Activated CD4-positive, alpha-beta T cell treated with anti-CD3 and anti-CD28 coated beads, Interleukin-2, amount 10 ng/mL, durations not matched to agents 7 days and 5 days (primary cell): Measurements from ENCODE around the gene CA9. TPM values are rescaled to one million over a fixed set of nuclear protein-coding genes. Genes with fewer than 3 reads are reported as not detected.
A peak's percentile ranks its signal among the peaks of the same experiment; 100 is the strongest.

Experiments used
- CTCF ChIA-PET: fragments of 350-600 bp; sonication (Branson Sonifier 250); formaldehyde crosslinking; loops from one replicate; lab custom pipeline; 2021; ENCODE audit warnings: antibody characterized with exemption; lab: Charles Lee
- POLR2A ChIA-PET: fragments of 350-600 bp; sonication (Branson Sonifier 250); formaldehyde crosslinking; loops from one replicate; lab custom pipeline; 2021; ENCODE audit warnings: antibody characterized with exemption; lab: Charles Lee
- DNase-seq: peaks from one replicate; pipeline ENCODE4 v3.0.0-alpha.2; 2020
- H3K27ac Mint-ChIP-seq: one replicate; pipeline ENCODE4 v1.8.0; 2021; ENCODE audit warnings: mild to moderate bottlenecking, moderate library complexity, mixed read lengths
- H3K27me3 Mint-ChIP-seq: one replicate; pipeline ENCODE4 v1.8.0; 2021; ENCODE audit warnings: mixed read lengths
- H3K36me3 Mint-ChIP-seq: one replicate; pipeline ENCODE4 v1.8.0; 2021; ENCODE audit warnings: low read depth, mixed read lengths
- H3K4me1 Mint-ChIP-seq: one replicate; pipeline ENCODE4 v1.8.0; 2021; ENCODE audit warnings: mixed read lengths
- H3K4me3 Mint-ChIP-seq: one replicate; pipeline ENCODE4 v1.8.0; 2021; ENCODE audit warnings: mild to moderate bottlenecking, moderate library complexity, mixed read lengths
- H3K9me3 Mint-ChIP-seq: one replicate; pipeline ENCODE4 v1.8.0; 2021; ENCODE audit warnings: mixed read lengths
- microRNA-seq: library from miRNA; unstranded; fragments of <30 nt; microRNA quantifications from one replicate; pipeline ENCODE4 v1.2.0, GENCODE V29; 2021; ENCODE audit warnings: borderline microRNAs expressed, borderline replicate concordance
- total RNA-seq, 2 experiments: library from RNA; stranded (reverse); gene quantifications; one replicate each; pipeline ENCODE4 v1.2.3, GENCODE V29; 2021

The CA9 gene
- total RNA-seq, 2 experiments from 2014 or later = 0.40 TPM; not detected in 1

DNA sequence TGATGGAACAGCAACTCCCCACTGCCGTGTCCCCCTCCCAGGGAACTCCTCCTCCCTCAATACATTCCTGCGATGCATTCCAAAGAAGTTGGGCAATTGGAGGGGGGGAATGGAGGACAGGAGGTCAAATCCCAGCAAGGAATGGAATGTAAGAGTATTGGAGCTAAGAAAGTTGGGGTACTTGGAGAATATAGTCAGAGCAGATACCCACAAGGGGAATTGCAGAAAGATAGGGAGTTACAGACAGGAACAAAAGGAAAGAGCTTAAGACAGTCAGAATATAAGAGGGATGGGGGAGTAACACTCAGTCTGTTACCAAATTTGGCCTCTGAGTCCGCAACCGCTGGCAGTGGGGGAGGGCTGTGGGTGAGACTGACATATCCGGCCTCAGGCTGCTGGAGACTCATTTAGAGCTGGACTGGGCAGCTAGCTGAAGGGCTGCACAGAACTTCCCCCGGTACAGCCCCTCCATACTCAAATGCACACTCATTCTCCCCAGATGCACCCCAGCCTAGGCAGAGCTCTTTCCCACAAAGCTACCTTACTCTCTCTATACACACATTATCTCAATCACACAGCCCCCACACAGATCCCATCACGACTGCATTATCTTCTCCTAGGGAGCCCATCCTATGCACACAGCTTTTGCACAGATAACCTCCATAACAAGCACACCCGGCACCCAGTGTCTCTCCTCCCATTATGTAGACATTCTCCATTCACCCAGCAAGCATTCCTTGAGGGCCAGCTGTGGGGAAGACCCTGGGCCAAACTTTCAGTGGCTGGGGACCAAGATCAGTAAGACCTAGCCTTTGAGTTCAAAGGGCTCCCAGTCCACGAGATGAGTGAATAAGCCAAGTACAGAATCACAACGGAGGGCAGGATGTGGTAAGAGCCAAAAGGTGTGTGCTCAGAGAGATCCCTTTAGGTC, 54.6 kb downstream of the CA9 start:
- DNase-seq = peak; percentile 66
- no peaks in the 10 kb centered on the region for H3K9me3 Mint-ChIP-seq
- POLR2A ChIA-PET = interaction anchor here (0.7 to 0.9 kb wide), 2 partner anchors 63 to 64 kb away, joined by 3 read pairs; partner anchors contain the start of gene ARHGEF39
- no peak overlapping the region for H3K4me3 Mint-ChIP-seq
- peaks cover 40% of the 10 kb centered on the region for H3K36me3 Mint-ChIP-seq
- CTCF ChIA-PET = interaction anchor here (0.7 to 9.8 kb wide), 20 partner anchors 10 to 677 kb away, joined by 3 to 112 read pairs (median 4); partner anchors contain the start of genes ARHGEF39, CCDC107, GBA2 and MSMP
- H3K27ac Mint-ChIP-seq = no peak overlapping the region
- H3K4me1 Mint-ChIP-seq = peaks cover 4% of the 10 kb centered on the region
- H3K27me3 Mint-ChIP-seq = no peaks in the 10 kb centered on the region

- Mint-ChIP-seq H3K27me3 (no peaks in the 10 kb centered on the region), H3K4me1 (peaks cover 10% of the 10 kb centered on the region), H3K9me3 (no peaks in the 10 kb centered on the region), H3K27ac (no peak overlapping the region), H3K36me3 (peaks cover 36% of the 10 kb centered on the region), H3K4me3 (no peak overlapping the region)
- CTCF ChIA-PET = interaction anchor here (0.6 to 9.8 kb wide), 13 partner anchors 12 to 127 kb away, joined by 3 to 112 read pairs (median 5); partner anchors contain the start of genes ARHGEF39, CCDC107, GBA2 and RGP1
- POLR2A ChIA-PET = no interaction called here
- DNase-seq = no peak
Measured at GRCh38 chr9:35729101-35729500, 55.4 kb downstream of the CA9 start.

DNA sequence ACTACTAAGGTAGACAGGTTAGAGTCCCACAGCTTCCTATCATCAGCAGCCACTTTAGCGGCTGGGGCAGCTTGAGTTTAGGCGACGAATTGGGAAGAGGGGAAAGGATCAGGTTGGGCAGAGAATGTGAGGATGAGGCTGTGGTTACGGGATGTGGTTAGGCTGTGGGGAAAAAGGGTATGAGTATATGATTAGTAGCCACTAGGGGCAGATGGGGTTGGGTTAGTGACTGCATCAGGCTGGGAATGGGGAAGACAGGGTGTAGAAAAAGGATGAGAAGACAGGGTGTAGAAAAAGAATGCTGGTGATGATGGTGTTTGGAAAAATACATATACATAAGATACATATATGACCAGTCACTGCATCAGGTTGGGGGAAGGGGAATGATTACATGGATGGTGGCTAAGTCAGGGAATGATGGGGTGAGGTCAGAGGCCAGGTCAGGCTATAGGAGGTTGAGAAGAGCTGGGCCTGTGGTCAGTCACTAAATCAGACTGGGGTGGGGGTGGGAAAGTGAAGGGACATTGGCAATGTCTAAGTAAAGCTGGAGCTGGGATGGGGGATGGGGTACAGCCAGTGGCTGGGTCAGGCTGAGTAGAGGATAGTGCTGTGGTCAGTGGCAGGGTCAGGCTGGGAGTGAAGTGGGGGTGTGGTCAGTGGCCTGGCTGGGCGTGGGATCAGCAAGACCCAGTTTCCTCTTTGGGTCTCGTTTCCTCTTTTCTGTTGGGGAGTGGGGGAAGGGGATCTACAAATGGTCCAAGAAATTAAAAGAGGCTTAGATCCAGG, 56.2 kb downstream of the CA9 start:
- H3K9me3 Mint-ChIP-seq = no peaks in the 10 kb centered on the region
- peak; percentile 41 for DNase-seq

DNA sequence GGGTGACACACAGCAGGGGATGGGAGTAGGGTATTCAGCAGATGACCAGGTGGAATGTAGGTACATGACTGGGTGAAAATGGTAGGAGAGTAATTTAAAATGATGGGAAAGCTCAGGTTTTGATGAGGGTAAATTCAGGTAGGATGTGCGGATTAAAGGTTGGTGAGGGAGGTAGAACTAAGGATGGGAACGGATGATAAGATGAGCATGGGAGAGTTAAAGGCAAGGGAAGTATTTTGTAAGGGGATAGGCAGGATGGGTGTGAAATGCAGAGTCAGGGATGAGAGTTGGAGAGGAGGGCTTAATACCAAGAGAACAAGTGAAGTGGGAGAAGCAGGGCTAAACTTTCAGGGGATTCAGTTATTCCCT, 56.7 kb downstream of the CA9 start:
- Mint-ChIP-seq H3K27ac (peak overlapping the region; percentile 15), H3K4me1 (peaks cover 13% of the 10 kb centered on the region), H3K36me3 (peaks cover 30% of the 10 kb centered on the region), H3K9me3 (no peaks in the 10 kb centered on the region), H3K4me3 (no peak overlapping the region), H3K27me3 (no peaks in the 10 kb centered on the region)
- ChIA-PET POLR2A (no interaction called here), CTCF (interaction anchor here (0.6 to 9.8 kb wide), 15 partner anchors 8 to 156 kb away, joined by 3 to 112 read pairs (median 3); partner anchors contain the start of genes CCDC107, GBA2, MSMP and RGP1)
- no peak for DNase-seq

More for the DNA sequence above, 56.2 kb downstream of the CA9 start:
- ChIA-PET POLR2A (no interaction called here), CTCF (interaction anchor here (0.6 to 9.8 kb wide), 18 partner anchors 7 to 90 kb away, joined by 3 to 112 read pairs (median 5); partner anchors contain the start of genes ARHGEF39, CCDC107, GBA2 and MSMP)
- Mint-ChIP-seq H3K27me3 (no peaks in the 10 kb centered on the region), H3K4me3 (no peak overlapping the region), H3K27ac (peak overlapping the region; percentile 15), H3K36me3 (peaks cover 29% of the 10 kb centered on the region), H3K4me1 (peaks cover 12% of the 10 kb centered on the region)

Small RNA genes within 50 kb of the gene (microRNA-seq; reads per million reads assigned to microRNA genes)
- gene MIR6852 = not detected

Other genes with a start within 250 kb of the CA9 start
- 1 to 10 TPM; 3.6 to 4.0 TPM for gene RUSC2, start 183.8 kb upstream of the CA9 start, total RNA-seq
- 10 to 100 TPM; 29.8 to 30.9 TPM for gene TESK1, start 68.7 kb upstream of the CA9 start, total RNA-seq
- gene CD72, start 55.5 kb upstream of the CA9 start, total RNA-seq = 1 to 10 TPM; 5.4 to 7.1 TPM
- 100 to 1,000 TPM; 195 to 202 TPM for gene SIT1, start 23.0 kb upstream of the CA9 start, total RNA-seq
- gene RMRP, start 15.9 kb upstream of the CA9 start, total RNA-seq = over 10,000 TPM in 1 of 2 experiments, 1,000 to 10,000 TPM in 1; 1,959 to 11,185 TPM
- gene CCDC107, start 15.6 kb upstream of the CA9 start, total RNA-seq = 10 to 100 TPM; 30.7 to 30.9 TPM
- 10 to 100 TPM; 11.8 to 13.5 TPM for gene ARHGEF39, start 8.7 kb upstream of the CA9 start, total RNA-seq
- 10 to 100 TPM; 13.1 to 13.4 TPM for gene TPM2, start 16.0 kb downstream of the CA9 start, total RNA-seq
- gene TLN1, start 58.3 kb downstream of the CA9 start, total RNA-seq = 100 to 1,000 TPM; 362 to 422 TPM
- 10 to 100 TPM; 18.1 to 18.3 TPM for gene CREB3, start 58.7 kb downstream of the CA9 start, total RNA-seq
- gene GBA2, start 75.3 kb downstream of the CA9 start, total RNA-seq = 10 to 100 TPM; 42.8 to 44.1 TPM
- gene RGP1, start 75.4 kb downstream of the CA9 start, total RNA-seq = 10 to 100 TPM; 24.7 to 28.4 TPM
- gene MSMP, start 80.3 kb downstream of the CA9 start, total RNA-seq = not detected
- gene NPR2, start 117.7 kb downstream of the CA9 start, total RNA-seq = 10 to 100 TPM in 1 of 2 experiments, 1 to 10 TPM in 1; 8.7 to 11.7 TPM
- 1 to 10 TPM; 1.8 to 2.5 TPM for gene SPAG8, start 138.3 kb downstream of the CA9 start, total RNA-seq
- 10 to 100 TPM; 56.5 to 69.9 TPM for gene HINT2, start 141.1 kb downstream of the CA9 start, total RNA-seq
- gene FAM221B, start 154.8 kb downstream of the CA9 start, total RNA-seq = not detected
- 1 to 10 TPM; 3.8 to 4.0 TPM for gene TMEM8B, start 155.3 kb downstream of the CA9 start, total RNA-seq
- not detected for gene OR13J1, start 196.5 kb downstream of the CA9 start, total RNA-seq
- gene HRCT1, start 232.3 kb downstream of the CA9 start, total RNA-seq = not detected
- gene SPAAR, start 235.6 kb downstream of the CA9 start, total RNA-seq = not detected